Adipocyte (in vitro differentiated cells): Measurements from ENCODE around the gene IRAK1BP1.

Source experiments
- DNase-seq: peaks from one replicate; pipeline ENCODE4 v3.0.0-alpha.2; 2015; ENCODE audit warnings: low read depth
- H3K27me3 ChIP-seq: replicated peaks from 2 replicates; pipeline ENCODE4 v1.7.0; 2013; ENCODE audit warnings: mild to moderate bottlenecking, low read length, moderate library complexity; ENCODE audit not compliant: control insufficient read depth, insufficient read depth
- H3K36me3 ChIP-seq: 2 replicates; pipeline ENCODE4 v1.7.0; 2013; ENCODE audit warnings: low read length, mild to moderate bottlenecking, moderate library complexity; ENCODE audit not compliant: control insufficient read depth, insufficient read depth, severe bottlenecking
- H3K4me1 ChIP-seq: 2 replicates; pipeline ENCODE4 v1.7.0; 2013; ENCODE audit warnings: mild to moderate bottlenecking, low read length, moderate library complexity; ENCODE audit not compliant: control insufficient read depth, insufficient read depth
- H3K4me3 ChIP-seq: 2 replicates; pipeline ENCODE4 v1.7.0; 2013; ENCODE audit warnings: mild to moderate bottlenecking, low read length, moderate library complexity
- H3K9ac ChIP-seq: 2 replicates; pipeline ENCODE4 v1.7.0; 2013; ENCODE audit warnings: mild to moderate bottlenecking, low read length, moderate library complexity
- H3K9me3 ChIP-seq: 2 replicates; pipeline ENCODE4 v1.7.0; 2013; ENCODE audit warnings: mild to moderate bottlenecking, low read length, moderate library complexity; ENCODE audit not compliant: control insufficient read depth

The IRAK1BP1 gene

GRCh38 chr6:78935553-78935952 is 68.2 kb downstream of the IRAK1BP1 start:
- H3K4me1 ChIP-seq: peaks cover 17% of the 10 kb centered on the region
- peaks cover 17% of the 10 kb centered on the region for H3K36me3 ChIP-seq
- no peak overlapping the region for H3K4me3 ChIP-seq
- no peaks in the 10 kb centered on the region for H3K9me3 ChIP-seq
- H3K9ac ChIP-seq: no peak overlapping the region
- no peak for DNase-seq
- H3K27me3 ChIP-seq: no peaks in the 10 kb centered on the region

GRCh38 chr6:78936515-78936914 is 69.2 kb downstream of the IRAK1BP1 start:
- H3K9ac ChIP-seq: no peak overlapping the region
- H3K4me3 ChIP-seq: no peak overlapping the region
- H3K36me3 ChIP-seq: peaks cover 26% of the 10 kb centered on the region
- no peaks in the 10 kb centered on the region for H3K9me3 ChIP-seq
- DNase-seq: no peak
- peaks cover 17% of the 10 kb centered on the region for H3K4me1 ChIP-seq
- H3K27me3 ChIP-seq: no peaks in the 10 kb centered on the region

DNA sequence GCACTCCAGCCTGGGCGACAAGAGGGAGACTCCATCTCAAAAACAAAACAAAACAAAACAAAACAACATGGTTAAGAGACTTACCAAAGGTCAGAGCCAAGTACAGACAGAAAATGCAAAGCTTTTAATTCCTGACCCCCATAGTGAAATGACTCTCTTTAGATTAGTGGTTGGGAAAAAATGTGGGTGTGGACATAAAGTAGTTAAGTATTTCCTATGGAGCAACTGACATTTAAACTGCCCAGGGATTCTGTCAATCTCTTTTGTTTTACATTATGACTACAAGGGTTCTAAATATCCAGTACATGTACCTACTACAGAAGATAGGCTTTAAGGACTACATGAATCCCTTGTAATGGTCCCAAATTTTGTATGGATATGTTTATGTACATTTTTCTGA is 75.1 kb downstream of the IRAK1BP1 start:
- Histone ChIP-seq H3K9me3 (no peaks in the 10 kb centered on the region), H3K9ac (no peak overlapping the region), H3K4me1 (peaks cover 2% of the 10 kb centered on the region), H3K36me3 (peaks cover 67% of the 10 kb centered on the region), H3K4me3 (no peak overlapping the region), H3K27me3 (no peaks in the 10 kb centered on the region)
- peak; percentile 45 for DNase-seq

GRCh38 chr6:78947529-78947928 is 80.2 kb downstream of the IRAK1BP1 start:
- DNase-seq: no peak
- Histone ChIP-seq H3K9ac (no peak overlapping the region), H3K4me1 (no peaks in the 10 kb centered on the region), H3K27me3 (no peaks in the 10 kb centered on the region), H3K4me3 (no peak overlapping the region), H3K9me3 (peaks cover 18% of the 10 kb centered on the region), H3K36me3 (peaks cover 82% of the 10 kb centered on the region)

- no peaks in the 10 kb centered on the region for H3K27me3 ChIP-seq
- no peak overlapping the region for H3K9ac ChIP-seq
- H3K4me1 ChIP-seq: no peaks in the 10 kb centered on the region
- H3K36me3 ChIP-seq: peaks cover 87% of the 10 kb centered on the region
- peaks cover 19% of the 10 kb centered on the region for H3K9me3 ChIP-seq
- DNase-seq: peak; percentile 41
- H3K4me3 ChIP-seq: no peak overlapping the region
These were observed 80.6 kb downstream of the IRAK1BP1 start for GRCh38 chr6:78947962-78948361.

- H3K27me3 ChIP-seq: no peaks in the 10 kb centered on the region
- H3K36me3 ChIP-seq: peaks cover 89% of the 10 kb centered on the region
These were observed 81.4 kb downstream of the IRAK1BP1 start for GRCh38 chr6:78948785-78949184.

DNA sequence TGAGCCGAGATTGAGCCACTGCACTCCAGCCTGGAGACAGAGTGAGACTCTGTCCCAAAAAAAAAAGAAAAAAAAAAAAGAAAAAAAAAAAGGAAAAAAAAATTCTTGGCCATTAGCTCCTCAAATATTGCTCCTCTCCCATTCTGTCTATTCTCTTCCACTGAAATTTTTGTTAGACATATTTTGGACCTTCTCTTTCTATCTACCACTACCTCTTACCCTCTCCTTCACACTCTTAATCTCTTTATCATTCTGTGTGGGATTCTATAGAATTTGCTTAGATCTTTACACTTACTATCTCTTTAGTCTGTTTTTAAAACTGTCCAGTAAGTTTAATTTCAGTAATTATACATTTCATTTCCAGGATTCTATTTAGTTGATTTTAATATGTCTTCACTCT is 85.0 kb downstream of the IRAK1BP1 start:
- DNase-seq: no peak
- H3K9me3 ChIP-seq: peaks cover 19% of the 10 kb centered on the region
- H3K36me3 ChIP-seq: peaks cover 81% of the 10 kb centered on the region
- no peaks in the 10 kb centered on the region for H3K4me1 ChIP-seq
- H3K4me3 ChIP-seq: no peak overlapping the region
- no peak overlapping the region for H3K9ac ChIP-seq
- H3K27me3 ChIP-seq: no peaks in the 10 kb centered on the region

More at GRCh38 chr6:78948785-78949184, 81.4 kb downstream of the IRAK1BP1 start:
- H3K4me1 ChIP-seq: no peaks in the 10 kb centered on the region
- no peak overlapping the region for H3K9ac ChIP-seq
- peaks cover 19% of the 10 kb centered on the region for H3K9me3 ChIP-seq
- no peak overlapping the region for H3K4me3 ChIP-seq
- no peak for DNase-seq
